PC-9 (cell line): ENCODE measurements around the gene AFF4.
A peak's percentile ranks its signal among the peaks of the same experiment; 100 is the strongest.

Experiments used
- EZH2 ChIP-seq: fragments of 200-600 bp; sonication (generic); IDR thresholded peaks from 2 replicates; pipeline ENCODE4 v1.8.0; 2017; ENCODE audit warnings: antibody characterized with exemption, low read depth
- TF ChIP-seq, protein P1 (sequence below): fragments of 200-600 bp; sonication (generic); conservative IDR thresholded peaks from 2 replicates; pipeline ENCODE4 v1.6.1; 2017; ENCODE audit warnings: mixed run types, antibody characterized with exemption, mild to moderate bottlenecking, moderate library complexity

DNA sequence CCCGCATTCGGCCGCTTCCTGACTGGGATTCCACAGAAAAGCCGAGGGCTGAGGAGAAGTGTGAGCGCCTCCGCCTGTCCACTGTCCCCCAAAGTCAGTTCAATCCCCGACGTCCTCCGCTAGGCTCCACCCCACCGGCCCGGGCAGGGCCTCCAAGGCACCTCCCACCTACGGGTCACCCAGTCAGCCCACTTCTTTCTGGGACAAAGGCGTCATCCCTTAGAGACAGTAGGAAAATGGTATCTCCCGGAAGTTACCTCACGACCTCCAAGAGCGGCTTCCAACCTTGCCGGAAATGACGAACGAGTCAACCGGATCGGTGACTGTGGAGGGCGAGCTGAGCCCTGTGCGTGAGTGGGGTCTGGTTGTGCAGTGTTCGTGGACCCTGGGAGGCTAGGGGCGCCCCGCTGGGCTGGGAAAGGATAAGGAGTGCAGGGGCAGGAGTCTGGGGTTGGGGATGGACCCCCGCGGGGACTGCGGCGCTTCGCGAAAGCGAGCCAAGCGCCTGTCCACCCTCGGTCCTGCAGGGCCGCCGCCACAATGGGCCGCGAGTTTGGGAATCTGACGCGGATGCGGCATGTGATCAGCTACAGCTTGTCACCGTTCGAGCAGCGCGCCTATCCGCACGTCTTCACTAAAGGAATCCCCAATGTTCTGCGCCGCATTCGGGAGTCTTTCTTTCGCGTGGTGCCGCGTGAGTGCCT lies 96.9 kb downstream of the AFF4 start, which contains the start of the genes GDF9 and UQCRQ:
- TF ChIP-seq, protein P1, sequence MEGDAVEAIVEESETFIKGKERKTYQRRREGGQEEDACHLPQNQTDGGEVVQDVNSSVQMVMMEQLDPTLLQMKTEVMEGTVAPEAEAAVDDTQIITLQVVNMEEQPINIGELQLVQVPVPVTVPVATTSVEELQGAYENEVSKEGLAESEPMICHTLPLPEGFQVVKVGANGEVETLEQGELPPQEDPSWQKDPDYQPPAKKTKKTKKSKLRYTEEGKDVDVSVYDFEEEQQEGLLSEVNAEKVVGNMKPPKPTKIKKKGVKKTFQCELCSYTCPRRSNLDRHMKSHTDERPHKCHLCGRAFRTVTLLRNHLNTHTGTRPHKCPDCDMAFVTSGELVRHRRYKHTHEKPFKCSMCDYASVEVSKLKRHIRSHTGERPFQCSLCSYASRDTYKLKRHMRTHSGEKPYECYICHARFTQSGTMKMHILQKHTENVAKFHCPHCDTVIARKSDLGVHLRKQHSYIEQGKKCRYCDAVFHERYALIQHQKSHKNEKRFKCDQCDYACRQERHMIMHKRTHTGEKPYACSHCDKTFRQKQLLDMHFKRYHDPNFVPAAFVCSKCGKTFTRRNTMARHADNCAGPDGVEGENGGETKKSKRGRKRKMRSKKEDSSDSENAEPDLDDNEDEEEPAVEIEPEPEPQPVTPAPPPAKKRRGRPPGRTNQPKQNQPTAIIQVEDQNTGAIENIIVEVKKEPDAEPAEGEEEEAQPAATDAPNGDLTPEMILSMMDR, result peak; percentile 36; the same call in 1 of the 2 replicates
- no peak for TF ChIP-seq EZH2
